Karpas-422 (cell line): ENCODE data around the gene ZFHX3. TPM values are rescaled to one million over a fixed set of nuclear protein-coding genes. Genes with fewer than 3 reads are reported as not detected.
A peak's percentile ranks its signal among the peaks of the same experiment; 100 is the strongest.
"Not testable (repeated sequence)": the region's sequence is repeated elsewhere in the genome, so short reads cannot be mapped to it uniquely, and the experiment has no call there.

Experiments
- DNase-seq: peaks from one replicate; pipeline ENCODE4 v3.0.0-alpha.2; 2015
- H2AFZ ChIP-seq: fragments of 200-600 bp; sonication (generic); 2 replicates; pipeline ENCODE4 v1.6.1; 2014; ENCODE audit warnings: antibody characterized with exemption, low read length, mixed read lengths
- H3K27ac ChIP-seq: fragments of 200-600 bp; sonication (generic); 2 replicates; pipeline ENCODE4 v1.5.1; 2014; ENCODE audit warnings: mild to moderate bottlenecking, low read length, moderate library complexity
- H3K27me3 ChIP-seq: fragments of 200-600 bp; sonication (generic); 2 replicates; pipeline ENCODE4 v1.6.1; 2014; ENCODE audit warnings: low read length, mixed read lengths
- H3K36me3 ChIP-seq: fragments of 200-600 bp; sonication (generic); 2 replicates; pipeline ENCODE4 v1.6.1; 2014; ENCODE audit warnings: low read length, mixed read lengths; ENCODE audit not compliant: insufficient read depth
- H3K4me1 ChIP-seq: fragments of 200-600 bp; sonication (generic); 2 replicates; pipeline ENCODE4 v1.6.1; 2014; ENCODE audit warnings: mild to moderate bottlenecking, low read length, mixed read lengths
- H3K4me2 ChIP-seq: fragments of 200-600 bp; sonication (generic); 2 replicates; pipeline ENCODE4 v1.6.1; 2014; ENCODE audit warnings: low read length, low read depth, mild to moderate bottlenecking; ENCODE audit not compliant: poor library complexity, severe bottlenecking
- H3K4me3 ChIP-seq: fragments of 200-600 bp; sonication (generic); 2 replicates; pipeline ENCODE4 v1.5.1; 2014; ENCODE audit warnings: mild to moderate bottlenecking, antibody characterized with exemption, low read length, mixed read lengths
- H3K79me2 ChIP-seq: fragments of 200-600 bp; sonication (generic); 2 replicates; pipeline ENCODE4 v1.6.1; 2014; ENCODE audit warnings: mild to moderate bottlenecking, low read length, mixed read lengths
- H3K9ac ChIP-seq: fragments of 200-600 bp; sonication (generic); 2 replicates; pipeline ENCODE4 v1.6.0; 2014; ENCODE audit warnings: low read length
- H3K9me2 ChIP-seq: fragments of 200-600 bp; sonication (generic), shearing (Covaris generic); replicated peaks from 2 replicates; pipeline ENCODE4 v1.6.0; 2014; ENCODE audit warnings: mild to moderate bottlenecking, low read length, moderate library complexity; ENCODE audit not compliant: insufficient read depth
- H3K9me3 ChIP-seq: fragments of 300-700, 200-600 bp; sonication (generic); 2 replicates; pipeline ENCODE4 v1.6.1; 2014; ENCODE audit warnings: low read length, mixed read lengths
- H4K20me1 ChIP-seq: fragments of 200-600 bp; sonication (generic); 2 replicates; pipeline ENCODE4 v1.6.1; 2014; ENCODE audit warnings: mild to moderate bottlenecking, antibody characterized with exemption, low read length, low read depth; ENCODE audit not compliant: insufficient read depth
- total RNA-seq: library from RNA; depleted of rRNA; stranded (reverse); fragments of >200 nt; shearing (Covaris generic); gene quantifications from 2 replicates; pipeline ENCODE4 v1.2.3, GENCODE V29; 2014; ENCODE audit warnings: low replicate concordance

Gene ZFHX3
- total RNA-seq, 1 experiment from 2014 or later, result 0.67 TPM

DNA sequence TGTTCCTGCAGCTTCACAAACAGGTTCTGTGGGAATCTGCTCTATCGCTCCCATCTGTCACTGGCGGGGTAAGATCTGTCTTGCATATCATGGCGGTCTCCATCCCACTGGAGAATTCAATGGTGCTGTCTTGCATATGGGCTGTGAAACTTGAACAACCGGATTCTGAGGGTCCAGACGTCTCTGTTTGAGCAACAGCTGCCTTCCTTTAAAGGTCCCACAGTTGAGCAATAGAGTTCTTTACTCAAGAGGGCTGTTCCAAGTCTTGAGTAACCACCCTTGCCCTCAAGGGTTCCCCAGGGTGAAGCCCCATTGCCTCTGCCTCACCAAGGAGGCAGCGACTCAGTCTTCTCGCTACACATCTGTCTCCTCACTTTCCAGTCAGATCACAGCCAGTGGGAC lies 50.8 kb downstream of the ZFHX3 start:
- Histone ChIP-seq H3K4me1 (no peaks in the 10 kb centered on the region), H3K9ac (no peak overlapping the region), H3K27ac (no peak overlapping the region), H2AFZ (no peak overlapping the region), H3K9me3 (no peaks in the 10 kb centered on the region), H3K27me3 (no peaks in the 10 kb centered on the region), H3K9me2 (no peaks in the 10 kb centered on the region), H3K36me3 (no peaks in the 10 kb centered on the region), H3K4me3 (no peak overlapping the region), H3K4me2 (no peak overlapping the region), H4K20me1 (0 out of 2 replicates have a peak, but pooled peaks cover 3% of the 10 kb centered on the region), H3K79me2 (no peaks in the 10 kb centered on the region)
- no peak for DNase-seq

DNA sequence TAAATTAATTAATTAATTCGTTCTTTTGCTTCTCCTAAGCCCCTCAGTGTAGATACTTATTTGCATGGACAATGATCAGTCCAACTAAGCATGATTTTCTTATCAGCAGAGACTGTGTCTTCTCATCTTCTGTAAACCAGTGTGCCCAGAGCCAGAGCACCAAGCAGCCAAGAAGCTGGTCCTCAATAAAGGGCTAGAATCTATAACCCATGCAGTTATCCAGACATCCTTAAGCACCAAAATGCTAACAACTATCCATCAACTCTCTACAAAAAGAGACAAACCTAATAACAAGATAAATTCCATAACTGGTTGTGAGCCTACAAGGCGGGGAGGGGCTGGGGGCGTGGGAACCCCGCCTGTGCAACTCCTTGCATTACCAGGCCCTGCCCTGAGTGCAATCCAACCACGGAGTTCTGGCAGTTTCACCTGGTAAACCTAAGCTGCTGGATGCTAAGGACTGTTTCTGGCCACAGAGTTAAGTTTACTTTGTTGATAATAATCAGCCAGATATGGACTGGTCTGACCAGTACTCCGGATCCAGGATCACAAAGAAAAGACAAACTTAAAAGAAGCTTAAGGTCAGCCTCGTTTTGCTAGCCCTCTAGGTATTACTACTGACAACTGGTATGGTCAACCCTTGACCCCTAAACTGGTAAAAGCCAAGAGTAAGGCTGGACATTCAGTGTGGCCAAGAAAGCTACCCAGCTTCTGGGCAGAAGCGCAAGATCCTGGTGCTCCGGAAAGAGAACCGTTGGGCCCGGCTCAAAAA lies 51.5 kb downstream of the ZFHX3 start:
- no peak overlapping the region for H3K27ac ChIP-seq
- no peak overlapping the region for H3K9ac ChIP-seq
- 0 out of 2 replicates have a peak, but pooled peaks cover 3% of the 10 kb centered on the region for H4K20me1 ChIP-seq
- H3K4me1 ChIP-seq, result no peaks in the 10 kb centered on the region
- no peaks in the 10 kb centered on the region for H3K9me2 ChIP-seq
- no peak overlapping the region for H2AFZ ChIP-seq
- no peak overlapping the region for H3K4me2 ChIP-seq
- DNase-seq, result no peak
- no peaks in the 10 kb centered on the region for H3K36me3 ChIP-seq
- no peaks in the 10 kb centered on the region for H3K27me3 ChIP-seq
- H3K4me3 ChIP-seq, result no peak overlapping the region
- H3K79me2 ChIP-seq, result no peaks in the 10 kb centered on the region
- H3K9me3 ChIP-seq, result no peaks in the 10 kb centered on the region

- not testable (repeated sequence) for H3K9ac ChIP-seq, H3K9me3 ChIP-seq, H2AFZ ChIP-seq, H3K36me3 ChIP-seq, H3K27ac ChIP-seq, H3K4me1 ChIP-seq, H3K4me3 ChIP-seq, H3K27me3 ChIP-seq, H3K9me2 ChIP-seq, H4K20me1 ChIP-seq, H3K79me2 ChIP-seq, DNase-seq, H3K4me2 ChIP-seq
Measured at GRCh38 chr16:72995882-72996270, 52.1 kb downstream of the ZFHX3 start.

DNA sequence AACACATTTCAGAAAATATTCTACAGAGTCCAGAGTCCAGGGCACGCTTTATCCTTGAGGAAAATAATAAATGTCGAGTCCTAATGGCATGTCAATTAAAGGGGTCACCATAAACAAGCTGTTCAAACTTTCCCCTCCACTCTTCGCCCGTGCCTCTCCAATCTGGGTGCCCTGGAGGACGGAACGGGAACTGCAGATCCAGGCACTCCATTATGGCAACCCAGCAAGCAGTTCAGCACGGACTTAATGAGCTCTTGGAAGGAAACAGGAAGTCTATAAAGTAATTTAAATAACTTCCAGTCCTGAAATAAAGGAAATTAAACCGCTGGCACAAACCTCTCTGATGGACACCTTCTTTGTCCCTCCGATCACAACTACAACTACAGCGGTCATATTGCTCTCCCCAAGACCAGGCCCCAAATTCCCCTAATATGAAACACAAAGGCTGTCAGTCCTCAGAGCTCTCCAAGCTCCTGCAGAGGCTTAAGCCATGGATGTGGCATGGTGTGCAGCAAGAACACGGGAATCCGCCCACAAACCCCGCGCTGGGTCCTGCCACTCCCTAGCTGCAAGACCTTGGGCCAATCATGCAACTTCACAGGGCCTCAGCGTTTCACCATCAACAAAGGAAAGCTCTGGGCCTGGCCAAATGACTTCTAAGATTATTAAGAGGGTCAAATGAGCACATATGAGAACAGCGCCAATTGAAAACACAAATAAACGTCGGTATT lies 52.6 kb downstream of the ZFHX3 start:
- no peaks in the 10 kb centered on the region for H3K9me3 ChIP-seq
- no peaks in the 10 kb centered on the region for H3K27me3 ChIP-seq
- H3K4me2 ChIP-seq, result no peak overlapping the region
- peak; percentile 57 for DNase-seq
- no peak overlapping the region for H3K4me3 ChIP-seq
- H3K4me1 ChIP-seq, result no peaks in the 10 kb centered on the region
- 0 out of 2 replicates have a peak, but pooled peaks cover 3% of the 10 kb centered on the region for H4K20me1 ChIP-seq
- no peak overlapping the region for H3K27ac ChIP-seq
- no peaks in the 10 kb centered on the region for H3K36me3 ChIP-seq
- no peak overlapping the region for H2AFZ ChIP-seq
- no peaks in the 10 kb centered on the region for H3K9me2 ChIP-seq
- H3K9ac ChIP-seq, result no peak overlapping the region
- H3K79me2 ChIP-seq, result no peaks in the 10 kb centered on the region

- Histone ChIP-seq H3K4me3 (no peak overlapping the region), H3K4me2 (no peak overlapping the region), H3K27ac (no peak overlapping the region), H4K20me1 (0 out of 2 replicates have a peak, but pooled peaks cover 3% of the 10 kb centered on the region), H2AFZ (no peak overlapping the region), H3K27me3 (no peaks in the 10 kb centered on the region), H3K9me2 (no peaks in the 10 kb centered on the region), H3K9ac (no peak overlapping the region), H3K4me1 (no peaks in the 10 kb centered on the region), H3K79me2 (no peaks in the 10 kb centered on the region), H3K9me3 (no peaks in the 10 kb centered on the region), H3K36me3 (no peaks in the 10 kb centered on the region)
- no peak for DNase-seq
Measured at GRCh38 chr16:72992142-72992601, 55.8 kb downstream of the ZFHX3 start.

- Histone ChIP-seq H3K79me2 (no peaks in the 10 kb centered on the region), H3K9me2 (no peaks in the 10 kb centered on the region), H3K4me3 (no peak overlapping the region), H3K4me2 (no peak overlapping the region), H4K20me1 (0 out of 2 replicates have a peak, but pooled peaks cover 3% of the 10 kb centered on the region), H3K4me1 (no peaks in the 10 kb centered on the region), H3K9me3 (no peaks in the 10 kb centered on the region), H2AFZ (no peak overlapping the region), H3K27me3 (no peaks in the 10 kb centered on the region), H3K27ac (no peak overlapping the region), H3K9ac (no peak overlapping the region), H3K36me3 (no peaks in the 10 kb centered on the region)
- DNase-seq, result no peak
Measured at GRCh38 chr16:72991644-72992043, 56.3 kb downstream of the ZFHX3 start.

DNA sequence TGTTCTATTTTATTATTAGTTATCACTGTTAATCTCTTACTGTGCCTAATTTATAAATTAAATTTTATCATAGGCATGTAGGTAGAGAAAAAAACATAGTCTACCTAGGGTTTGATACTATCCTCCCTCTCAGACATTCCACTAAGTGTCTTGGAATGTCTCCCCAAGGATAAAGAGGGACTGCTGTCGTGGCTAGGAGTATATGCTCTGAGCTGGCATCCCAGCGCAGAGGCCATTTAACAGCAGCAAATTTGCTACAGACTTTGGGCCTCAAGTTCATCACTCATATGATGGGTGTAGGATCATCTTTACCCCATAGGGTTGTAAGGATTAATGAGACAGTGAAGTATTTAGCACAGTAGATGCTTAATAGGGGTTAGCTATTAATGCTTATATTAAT lies 56.7 kb downstream of the ZFHX3 start:
- H3K9ac ChIP-seq, result no peak overlapping the region
- H3K27ac ChIP-seq, result no peak overlapping the region
- no peak overlapping the region for H3K4me2 ChIP-seq
- H3K79me2 ChIP-seq, result no peaks in the 10 kb centered on the region
- no peaks in the 10 kb centered on the region for H3K36me3 ChIP-seq
- no peaks in the 10 kb centered on the region for H3K9me3 ChIP-seq
- no peaks in the 10 kb centered on the region for H3K9me2 ChIP-seq
- DNase-seq, result no peak
- H3K4me1 ChIP-seq, result no peaks in the 10 kb centered on the region
- H3K27me3 ChIP-seq, result no peaks in the 10 kb centered on the region
- H4K20me1 ChIP-seq, result 0 out of 2 replicates have a peak, but pooled peaks cover 3% of the 10 kb centered on the region
- no peak overlapping the region for H3K4me3 ChIP-seq
- no peak overlapping the region for H2AFZ ChIP-seq

DNA sequence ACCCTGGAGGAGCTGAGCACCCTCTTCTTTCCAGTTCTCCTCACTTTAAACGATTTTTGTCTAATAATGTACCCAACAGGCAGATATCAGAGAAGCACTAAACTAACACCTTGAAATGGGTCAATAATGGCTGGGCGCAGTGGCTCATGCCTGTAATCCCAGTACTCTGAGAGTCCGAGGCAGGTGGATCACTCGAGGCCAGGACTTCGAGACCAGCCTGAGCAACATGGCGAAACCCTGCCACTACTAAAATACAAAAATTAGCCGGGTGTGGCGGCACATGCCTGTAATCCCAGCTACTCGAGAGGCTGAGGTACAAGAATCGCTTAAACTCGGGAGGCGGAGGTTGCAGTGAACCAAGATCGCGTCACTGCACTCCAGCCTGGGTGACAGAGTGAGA lies 57.4 kb downstream of the ZFHX3 start:
- no peak overlapping the region for H3K27ac ChIP-seq
- no peaks in the 10 kb centered on the region for H3K9me3 ChIP-seq
- no peak for DNase-seq
- no peak overlapping the region for H2AFZ ChIP-seq
- no peaks in the 10 kb centered on the region for H3K9me2 ChIP-seq
- no peaks in the 10 kb centered on the region for H3K4me1 ChIP-seq
- 0 out of 2 replicates have a peak, but pooled peaks cover 3% of the 10 kb centered on the region for H4K20me1 ChIP-seq
- H3K36me3 ChIP-seq, result no peaks in the 10 kb centered on the region
- H3K9ac ChIP-seq, result no peak overlapping the region
- no peak overlapping the region for H3K4me2 ChIP-seq
- H3K27me3 ChIP-seq, result no peaks in the 10 kb centered on the region
- no peak overlapping the region for H3K4me3 ChIP-seq
- no peaks in the 10 kb centered on the region for H3K79me2 ChIP-seq
